ENCODE results near the gene SOX21. TPM values are rescaled to one million over a fixed set of nuclear protein-coding genes. Genes with fewer than 3 reads are reported as not detected.

SOX21 gene
- total RNA-seq, 1 donor from 2014 or later = 11.4 TPM

- Mint-ChIP-seq H3K27ac (no peak overlapping the region), H3K4me1 (ENCODE audit: unreplicated experiment) (peaks cover 6% of the 10 kb centered on the region), H3K4me3 (no peak overlapping the region), H3K27me3 (peaks cover 41% of the 10 kb centered on the region), H3K36me3 (no peaks in the 10 kb centered on the region), H3K9me3 (no peaks in the 10 kb centered on the region)
- no peak for TF ChIP-seq CTCF (conservative IDR thresholded peaks at IDR 0.05)
- DNase-seq (ENCODE audit: extremely low spot score, unreplicated experiment) = no peak
These were observed 39.9 kb downstream of the SOX21 start for GRCh38 chr13:94672400-94672799.

- DNase-seq (ENCODE audit: extremely low spot score, unreplicated experiment) = no peak
- peaks cover 11% of the 10 kb centered on the region for H3K4me1 Mint-ChIP-seq (ENCODE audit: unreplicated experiment)
- peaks cover 56% of the 10 kb centered on the region for H3K27me3 Mint-ChIP-seq
- H3K4me3 Mint-ChIP-seq = no peak overlapping the region
- no peaks in the 10 kb centered on the region for H3K36me3 Mint-ChIP-seq
- no peaks in the 10 kb centered on the region for H3K9me3 Mint-ChIP-seq
- H3K27ac Mint-ChIP-seq = no peak overlapping the region
- no peak for TF ChIP-seq CTCF (conservative IDR thresholded peaks at IDR 0.05)
These were observed 45.2 kb downstream of the SOX21 start for GRCh38 chr13:94667190-94667589.

- no peak for DNase-seq (ENCODE audit: extremely low spot score, unreplicated experiment)
- peaks cover 20% of the 10 kb centered on the region for H3K4me1 Mint-ChIP-seq (ENCODE audit: unreplicated experiment)
- no peaks in the 10 kb centered on the region for H3K9me3 Mint-ChIP-seq
- H3K36me3 Mint-ChIP-seq = no peaks in the 10 kb centered on the region
- no peak for TF ChIP-seq CTCF (conservative IDR thresholded peaks at IDR 0.05)
- peaks cover 64% of the 10 kb centered on the region for H3K27me3 Mint-ChIP-seq
- no peak overlapping the region for H3K4me3 Mint-ChIP-seq
- H3K27ac Mint-ChIP-seq = no peak overlapping the region
These were observed 46.3 kb downstream of the SOX21 start for GRCh38 chr13:94666065-94666464.

- no peak for DNase-seq (ENCODE audit: extremely low spot score, unreplicated experiment)
- no peak for TF ChIP-seq CTCF (conservative IDR thresholded peaks at IDR 0.05)
- Mint-ChIP-seq H3K4me1 (ENCODE audit: unreplicated experiment) (peaks cover 27% of the 10 kb centered on the region), H3K27ac (no peak overlapping the region), H3K27me3 (peaks cover 66% of the 10 kb centered on the region), H3K36me3 (no peaks in the 10 kb centered on the region), H3K9me3 (no peaks in the 10 kb centered on the region), H3K4me3 (no peak overlapping the region)
These were observed 47.5 kb downstream of the SOX21 start for GRCh38 chr13:94664889-94665288.

GRCh38 chr13:94662274-94662945, 49.9 kb downstream of the SOX21 start:
- H3K27ac Mint-ChIP-seq = no peak overlapping the region
- peaks cover 68% of the 10 kb centered on the region for H3K27me3 Mint-ChIP-seq
- peaks cover 27% of the 10 kb centered on the region for H3K4me1 Mint-ChIP-seq (ENCODE audit: unreplicated experiment)
- TF ChIP-seq CTCF (conservative IDR thresholded peaks at IDR 0.05) = no peak
- no peaks in the 10 kb centered on the region for H3K9me3 Mint-ChIP-seq
- H3K36me3 Mint-ChIP-seq = no peaks in the 10 kb centered on the region
- DNase-seq (ENCODE audit: extremely low spot score, unreplicated experiment) = no peak
- H3K4me3 Mint-ChIP-seq = no peak overlapping the region

All from type B pancreatic cell (in vitro differentiated cells).